Neural cell (in vitro differentiated cells): Measurements from ENCODE around the gene FAM83G. TPM values are rescaled to one million over a fixed set of nuclear protein-coding genes. Genes with fewer than 3 reads are reported as not detected.

Source experiments
- H2AFZ ChIP-seq: fragments of 200-600, 300-800 bp; sonication (generic), shearing (Covaris generic); 2 replicates; pipeline ENCODE4 v1.6.0; 2014; ENCODE audit warnings: low read depth, mild to moderate bottlenecking, antibody characterized with exemption, low read length, moderate library complexity
- H3F3A ChIP-seq: fragments of 200-600 bp; shearing (Covaris generic); 2 replicates; pipeline ENCODE4 v1.6.1; 2016; ENCODE audit warnings: mild to moderate bottlenecking, moderate library complexity, mixed read lengths, antibody characterized with exemption, low read length; ENCODE audit not compliant: insufficient read depth, poor library complexity, severe bottlenecking
- H3K27ac ChIP-seq: fragments of 200-600, 300-800 bp; sonication (generic), shearing (Covaris generic); 2 replicates; pipeline ENCODE4 v1.5.1; 2014; ENCODE audit warnings: mild to moderate bottlenecking, low read length, moderate library complexity
- H3K27me3 ChIP-seq: fragments of 300-800, 200-600 bp; sonication (generic), shearing (Covaris generic); 2 replicates; pipeline ENCODE4 v1.6.0; 2014; ENCODE audit warnings: mild to moderate bottlenecking, low read depth, low read length, moderate library complexity; ENCODE audit not compliant: insufficient read depth
- H3K36me3 ChIP-seq: fragments of 300-800, 200-600 bp; sonication (generic), shearing (Covaris generic); 2 replicates; pipeline ENCODE4 v1.5.1; 2014; ENCODE audit warnings: mild to moderate bottlenecking, antibody characterized with exemption, low read length, moderate library complexity; ENCODE audit not compliant: insufficient read depth
- H3K4me2 ChIP-seq: fragments of 300-800, 200-600 bp; sonication (generic), shearing (Covaris generic); 2 replicates; pipeline ENCODE4 v1.6.0; 2014; ENCODE audit warnings: mild to moderate bottlenecking, low read length
- H3K4me3 ChIP-seq: fragments of 300-800, 200-600 bp; sonication (generic), shearing (Covaris generic); 2 replicates; pipeline ENCODE4 v1.5.1; 2014; ENCODE audit warnings: mild to moderate bottlenecking, low read length, moderate library complexity
- H3K79me2 ChIP-seq: fragments of 200-600 bp; shearing (Covaris generic); replicated peaks from 2 replicates; pipeline ENCODE4 v1.6.0; 2014; ENCODE audit warnings: mild to moderate bottlenecking, low read length, moderate library complexity; ENCODE audit not compliant: insufficient read depth
- H3K9ac ChIP-seq: fragments of 300-800, 200-600 bp; sonication (generic), shearing (Covaris generic); 2 replicates; pipeline ENCODE4 v1.6.1; 2016; ENCODE audit warnings: mild to moderate bottlenecking, low read length, mixed read lengths
- H3K9me2 ChIP-seq: fragments of 200-600 bp; shearing (Covaris generic); 2 replicates; pipeline ENCODE4 v1.6.1; 2016; ENCODE audit warnings: mild to moderate bottlenecking, low read length, mixed read lengths; ENCODE audit not compliant: insufficient read depth
- H3K9me3 ChIP-seq: fragments of 200-600, 300-800 bp; sonication (generic), shearing (Covaris generic); 2 replicates; pipeline ENCODE4 v1.6.1; 2016; ENCODE audit warnings: mild to moderate bottlenecking, mixed run types, low read length, moderate library complexity, mixed read lengths
- H4K20me1 ChIP-seq: fragments of 200-600 bp; shearing (Covaris generic); 2 replicates; pipeline ENCODE4 v1.6.1; 2016; ENCODE audit warnings: mild to moderate bottlenecking, mixed run types; ENCODE audit not compliant: insufficient read depth
- EP300 ChIP-seq: fragments of 450-650 bp; conservative IDR thresholded peaks from 2 replicates; pipeline ENCODE4 v1.6.1; 2014; ENCODE audit warnings: antibody characterized with exemption, mild to moderate bottlenecking, moderate library complexity; ENCODE audit not compliant: poor library complexity, severe bottlenecking
- EZH2 ChIP-seq: fragments of 200-600, 300-800 bp; shearing (Covaris generic), sonication (generic); IDR thresholded peaks from 2 replicates; pipeline ENCODE4 v1.6.1; 2014; ENCODE audit warnings: antibody characterized with exemption, low read length, borderline replicate concordance, mild to moderate bottlenecking; ENCODE audit not compliant: insufficient read depth, poor library complexity, severe bottlenecking
- MXI1 ChIP-seq: fragments of 450-650 bp; conservative IDR thresholded peaks from 2 replicates; pipeline ENCODE4 v1.6.1; 2014; ENCODE audit warnings: antibody characterized with exemption, mild to moderate bottlenecking; ENCODE audit not compliant: poor library complexity, severe bottlenecking
- POLR2AphosphoS5 ChIP-seq: IDR thresholded peaks from 2 replicates; pipeline ENCODE4 v1.6.1; 2012
- RAD21 ChIP-seq: fragments of 450-650 bp; conservative IDR thresholded peaks from 2 replicates; pipeline ENCODE4 v1.6.1; 2014; ENCODE audit warnings: antibody characterized with exemption, mild to moderate bottlenecking, moderate library complexity
- REST ChIP-seq: IDR thresholded peaks from 2 replicates; pipeline ENCODE4 v1.6.1; 2012; ENCODE audit warnings: borderline replicate concordance
- SMC3 ChIP-seq: fragments of 450-650 bp; conservative IDR thresholded peaks from 2 replicates; pipeline ENCODE4 v1.6.1; 2014; ENCODE audit warnings: antibody characterized with exemption, mild to moderate bottlenecking, moderate library complexity; ENCODE audit not compliant: poor library complexity
- TAF1 ChIP-seq: IDR thresholded peaks from 2 replicates; pipeline ENCODE4 v1.6.1; 2012; ENCODE audit warnings: low read depth
- polyA plus RNA-seq: library from polyadenylated mRNA; depleted of rRNA; stranded (reverse); fragments of >200 nt; gene quantifications from 2 replicates; pipeline ENCODE4 v1.2.3, GENCODE V29; 2014
- small RNA-seq, 3 experiments: library from RNA; depleted of rRNA; stranded (forward); fragments of <200 nt; gene quantifications; one replicate each; pipeline ENCODE3, GENCODE V24; 2012
- TF ChIP-seq, protein P1 (sequence below): fragments of 450-650 bp; IDR thresholded peaks from 2 replicates; pipeline ENCODE4 v1.5.1; 2014; ENCODE audit warnings: antibody characterized with exemption, mild to moderate bottlenecking, moderate library complexity; ENCODE audit not compliant: poor library complexity, severe bottlenecking

Gene FAM83G
- polyA plus RNA-seq, 1 donor from 2014 or later = not detected

DNA sequence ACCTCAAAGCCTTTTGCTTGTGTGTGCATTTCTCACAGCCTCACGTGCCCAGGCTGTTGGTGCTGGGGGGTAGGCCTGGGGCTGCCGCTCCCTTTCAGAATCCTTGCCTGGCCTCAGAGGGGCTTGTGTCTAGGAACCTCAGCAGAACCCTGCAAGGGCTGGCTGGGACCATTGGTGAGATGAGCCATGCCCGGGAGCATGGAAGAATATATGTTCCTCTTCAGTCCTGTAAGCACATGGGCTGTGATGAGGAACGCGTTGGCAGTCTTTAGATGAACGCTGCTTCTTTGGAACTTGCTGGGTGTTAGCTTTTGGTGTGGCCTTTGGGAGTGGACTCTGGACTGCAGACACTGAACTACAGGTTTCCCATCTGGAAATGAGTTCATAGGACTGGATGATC lies 84.6 kb downstream of the FAM83G start:
- TF ChIP-seq, protein P1, sequence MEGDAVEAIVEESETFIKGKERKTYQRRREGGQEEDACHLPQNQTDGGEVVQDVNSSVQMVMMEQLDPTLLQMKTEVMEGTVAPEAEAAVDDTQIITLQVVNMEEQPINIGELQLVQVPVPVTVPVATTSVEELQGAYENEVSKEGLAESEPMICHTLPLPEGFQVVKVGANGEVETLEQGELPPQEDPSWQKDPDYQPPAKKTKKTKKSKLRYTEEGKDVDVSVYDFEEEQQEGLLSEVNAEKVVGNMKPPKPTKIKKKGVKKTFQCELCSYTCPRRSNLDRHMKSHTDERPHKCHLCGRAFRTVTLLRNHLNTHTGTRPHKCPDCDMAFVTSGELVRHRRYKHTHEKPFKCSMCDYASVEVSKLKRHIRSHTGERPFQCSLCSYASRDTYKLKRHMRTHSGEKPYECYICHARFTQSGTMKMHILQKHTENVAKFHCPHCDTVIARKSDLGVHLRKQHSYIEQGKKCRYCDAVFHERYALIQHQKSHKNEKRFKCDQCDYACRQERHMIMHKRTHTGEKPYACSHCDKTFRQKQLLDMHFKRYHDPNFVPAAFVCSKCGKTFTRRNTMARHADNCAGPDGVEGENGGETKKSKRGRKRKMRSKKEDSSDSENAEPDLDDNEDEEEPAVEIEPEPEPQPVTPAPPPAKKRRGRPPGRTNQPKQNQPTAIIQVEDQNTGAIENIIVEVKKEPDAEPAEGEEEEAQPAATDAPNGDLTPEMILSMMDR = no peak
- TF ChIP-seq SMC3 (no peak), EP300 (no peak), RAD21 (no peak), REST (no peak), POLR2AphosphoS5 (no peak), TAF1 (no peak), EZH2 (no peak), MXI1 (no peak)
- Histone ChIP-seq H3F3A (no peaks in the 10 kb centered on the region), H3K4me3 (no peak overlapping the region), H2AFZ (no peak overlapping the region), H3K4me2 (no peak overlapping the region), H4K20me1 (no peaks in the 10 kb centered on the region), H3K9me2 (no peaks in the 10 kb centered on the region), H3K79me2 (peaks cover 4% of the 10 kb centered on the region), H3K27me3 (no peaks in the 10 kb centered on the region), H3K27ac (no peak overlapping the region), H3K9me3 (no peaks in the 10 kb centered on the region), H3K9ac (no peak overlapping the region), H3K36me3 (peaks cover 4% of the 10 kb centered on the region)

Small RNA genes within 50 kb of the gene (small RNA-seq; reads per million reads assigned to genes)
- gene AC090286.3 (0 reads per million in 3 experiments), gene RF00324 (0 reads per million in 3 experiments)

Other genes starting within 250 kb of the FAM83G start
- gene TVP23B, start 223.6 kb downstream of the FAM83G start, polyA plus RNA-seq = 62.4 and 71.5 TPM in 2 replicates
- 358 and 378 TPM in 2 replicates for gene PRPSAP2, start 146.6 kb downstream of the FAM83G start, polyA plus RNA-seq
- gene SLC5A10, start 52.6 kb downstream of the FAM83G start, polyA plus RNA-seq = not detected in 2 replicates
- gene GRAP, start 42.2 kb upstream of the FAM83G start, polyA plus RNA-seq = 0.42 and 2.3 TPM in 2 replicates
- gene GRAPL, start 122.8 kb upstream of the FAM83G start, polyA plus RNA-seq = not detected in 2 replicates
- 34.0 and 37.8 TPM in 2 replicates for gene EPN2, start 232.6 kb upstream of the FAM83G start, polyA plus RNA-seq